GM21529 (cell line): ENCODE measurements around the gene PLET1.

Experiments used
- ATAC-seq: cut with Tn5 transposase; IDR thresholded peaks from one replicate; pipeline ENCODE4 v1.9.1; 2021; ENCODE audit not compliant: unreplicated experiment

Gene PLET1

DNA sequence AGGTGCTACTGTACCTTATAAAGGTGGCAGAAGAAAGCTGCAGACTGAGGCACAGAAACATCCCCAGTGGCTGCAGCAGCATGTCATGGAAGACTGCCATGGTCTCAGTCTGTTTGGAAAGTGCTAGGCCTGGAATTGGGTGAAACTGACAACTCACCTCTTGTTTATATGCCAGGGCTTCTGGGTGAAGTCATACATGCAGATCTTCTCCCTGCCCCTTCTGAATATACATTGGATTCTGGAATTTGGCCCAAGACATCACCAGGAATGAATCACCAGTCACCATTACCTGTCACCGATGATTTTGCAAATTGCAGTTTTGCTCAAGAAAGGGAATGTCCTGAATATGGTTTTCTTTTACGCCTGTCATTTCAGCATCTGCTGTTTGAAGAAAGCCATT is at the start of gene PLET1:
TSS of gene PLET1 (minus strand) at position 371 of the 400 bp plus-strand sequence. CDS start at position 100, 271 bp downstream.
- ATAC-seq: no peak

DNA sequence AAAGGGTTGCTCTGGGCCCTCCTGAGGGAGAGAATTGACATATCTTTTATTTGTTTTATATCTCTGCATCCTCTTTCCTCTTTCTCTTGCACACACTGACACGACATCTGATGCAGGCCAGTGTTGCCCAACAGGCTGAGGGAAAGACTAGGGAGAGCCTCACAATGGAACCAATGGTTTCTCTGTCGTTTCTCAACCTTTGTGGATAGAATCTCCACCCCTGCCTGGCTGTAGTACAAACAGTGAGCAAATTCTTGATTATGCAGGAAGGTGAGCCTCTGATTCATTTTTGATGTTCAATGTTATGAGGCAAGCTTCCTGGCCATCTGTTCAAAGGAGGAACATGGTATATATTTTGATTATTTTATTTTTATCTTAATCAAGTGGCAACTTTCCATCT is 49.8 kb upstream of the PLET1 start:
- ATAC-seq: no peak

- no peak for ATAC-seq
Measured at GRCh38 chr11:112308651-112309050, 48.0 kb upstream of the PLET1 start.

- ATAC-seq: no peak
Measured at GRCh38 chr11:112307616-112308015, 47.0 kb upstream of the PLET1 start.

DNA sequence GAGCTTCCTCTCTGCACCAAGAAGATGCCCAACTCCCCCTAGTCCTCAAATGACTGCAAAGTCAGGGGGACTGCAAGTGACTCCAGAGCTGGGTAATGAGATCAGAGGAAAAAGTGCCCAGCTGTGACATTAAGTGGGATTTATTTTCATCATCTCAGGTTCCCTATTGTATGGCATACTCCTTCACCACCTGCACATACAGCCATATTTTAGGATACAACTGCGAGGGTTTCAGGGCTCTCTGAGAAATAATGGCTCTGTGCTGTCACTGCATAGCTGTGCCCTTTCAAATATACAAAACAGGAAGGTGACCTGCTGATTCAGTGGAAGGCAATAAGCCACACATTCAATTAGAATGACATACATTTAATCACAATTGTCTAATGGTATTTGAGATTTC is 45.6 kb upstream of the PLET1 start:
- no peak for ATAC-seq

- ATAC-seq: no peak
Measured at GRCh38 chr11:112304914-112305313, 44.3 kb upstream of the PLET1 start.

- ATAC-seq: no peak
Measured at GRCh38 chr11:112303616-112304015, 43.0 kb upstream of the PLET1 start.

- ATAC-seq: no peak
Measured at GRCh38 chr11:112302226-112302868, 41.7 kb upstream of the PLET1 start.

GRCh38 chr11:112300094-112300786 is 39.6 kb upstream of the PLET1 start:
- ATAC-seq: no peak

DNA sequence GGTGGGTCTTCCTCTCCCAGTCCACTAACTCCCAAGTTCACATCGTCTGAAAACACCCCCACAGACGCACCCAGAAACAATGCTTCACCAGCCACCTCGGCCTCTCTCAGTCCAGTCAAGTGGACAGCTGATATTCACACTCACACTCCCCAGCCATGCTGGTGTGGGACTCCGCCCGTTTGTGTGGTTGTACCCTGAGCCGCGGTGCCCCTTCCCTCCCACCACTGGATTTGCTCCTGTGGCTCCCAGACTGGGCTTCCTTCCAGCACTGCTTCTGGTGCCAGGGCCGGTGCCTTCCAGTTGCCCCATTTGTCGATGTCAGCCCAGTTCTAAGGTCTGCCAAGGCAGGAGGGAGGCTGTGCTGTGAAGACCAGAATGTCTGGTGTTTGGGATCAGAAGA is 37.9 kb upstream of the PLET1 start:
- ATAC-seq: no peak

- ATAC-seq: no peak
Measured at GRCh38 chr11:112297248-112297866, 36.7 kb upstream of the PLET1 start.

DNA sequence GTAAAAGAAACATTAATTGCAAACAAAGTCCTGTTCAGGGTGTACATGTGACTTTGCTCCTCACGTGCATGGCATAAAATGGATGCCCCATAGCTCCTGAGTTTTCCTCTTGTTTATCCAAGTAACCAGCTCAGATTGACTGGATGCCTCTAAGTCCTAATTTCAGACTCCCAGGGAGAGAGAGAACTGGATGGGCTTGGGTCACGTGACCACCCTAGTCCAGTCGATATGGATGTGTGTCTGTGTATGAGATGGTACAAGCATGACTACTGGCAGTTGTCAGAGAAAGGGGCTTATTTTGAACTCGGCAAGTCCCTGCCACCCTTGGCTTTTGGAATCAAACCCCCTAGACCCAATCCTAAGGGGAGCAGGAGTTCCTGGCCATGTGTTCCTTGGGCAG is 35.4 kb upstream of the PLET1 start:
- no peak for ATAC-seq

DNA sequence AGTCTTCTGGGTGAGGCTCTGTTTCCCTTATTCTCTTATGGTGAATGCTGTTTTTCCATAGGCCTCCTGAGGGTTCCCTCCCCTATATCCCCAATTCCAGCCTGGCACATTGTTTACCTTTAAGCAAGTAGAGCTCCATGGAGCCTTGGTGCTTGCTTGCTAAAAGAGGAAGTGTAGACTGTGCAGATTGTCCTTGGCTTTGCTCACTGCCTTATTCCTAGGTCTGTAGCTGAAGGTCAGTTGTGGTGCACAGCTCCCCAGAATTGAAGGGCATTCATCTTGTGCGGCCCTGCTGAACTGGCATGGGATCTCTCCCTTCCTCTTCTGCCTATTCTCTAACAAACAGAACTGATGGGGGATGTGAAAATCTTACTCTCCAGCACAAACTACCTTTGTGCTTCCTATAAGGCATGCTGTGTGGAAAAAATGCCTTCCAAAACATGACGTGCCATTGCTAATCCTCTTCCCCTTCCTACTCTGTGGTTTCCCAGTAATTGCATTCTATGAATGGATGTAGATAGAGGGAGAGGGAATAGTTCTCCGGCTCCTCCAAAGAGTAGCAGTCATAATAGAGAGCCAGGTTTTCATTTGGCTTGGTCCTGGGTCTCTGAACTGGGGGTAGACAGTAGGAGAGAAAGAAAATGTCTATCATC is 34.2 kb upstream of the PLET1 start:
- no peak for ATAC-seq

- ATAC-seq: no peak
Measured at GRCh38 chr11:112293614-112294013, 33.0 kb upstream of the PLET1 start.

DNA sequence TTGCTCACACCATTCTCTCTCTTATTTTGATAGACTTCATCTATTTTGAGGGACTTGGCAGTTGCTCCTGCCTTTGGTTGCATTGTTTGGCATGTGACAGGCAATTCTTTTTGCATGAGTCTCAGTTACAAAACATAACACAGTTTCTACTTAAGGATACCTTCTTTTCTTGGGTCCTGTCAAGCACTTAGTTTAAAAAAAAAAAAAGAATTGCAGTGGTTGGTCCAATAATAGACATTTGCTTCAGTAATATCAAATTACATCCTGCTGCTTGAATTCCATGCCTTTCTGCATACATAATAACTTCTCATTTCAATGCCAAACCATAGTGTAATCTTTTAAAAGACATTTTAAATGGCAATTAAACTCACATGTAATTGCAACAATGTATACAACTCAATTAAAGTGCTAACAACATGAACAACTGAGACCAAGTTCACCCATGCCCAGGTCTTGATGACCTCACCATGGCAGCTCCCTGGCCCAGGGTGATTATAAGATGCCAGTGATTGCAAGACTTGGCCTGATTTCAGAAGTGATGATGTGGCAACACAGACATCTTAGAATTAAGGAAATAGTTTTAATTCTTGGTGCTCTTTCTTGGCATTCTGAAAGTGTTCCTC is 32.2 kb upstream of the PLET1 start:
- ATAC-seq: no peak

GRCh38 chr11:112292188-112292587 is 31.5 kb upstream of the PLET1 start:
- ATAC-seq: no peak

- no peak for ATAC-seq
Measured at GRCh38 chr11:112291191-112291590, 30.5 kb upstream of the PLET1 start.

- ATAC-seq: no peak
Measured at GRCh38 chr11:112290493-112290850, 29.8 kb upstream of the PLET1 start.

DNA sequence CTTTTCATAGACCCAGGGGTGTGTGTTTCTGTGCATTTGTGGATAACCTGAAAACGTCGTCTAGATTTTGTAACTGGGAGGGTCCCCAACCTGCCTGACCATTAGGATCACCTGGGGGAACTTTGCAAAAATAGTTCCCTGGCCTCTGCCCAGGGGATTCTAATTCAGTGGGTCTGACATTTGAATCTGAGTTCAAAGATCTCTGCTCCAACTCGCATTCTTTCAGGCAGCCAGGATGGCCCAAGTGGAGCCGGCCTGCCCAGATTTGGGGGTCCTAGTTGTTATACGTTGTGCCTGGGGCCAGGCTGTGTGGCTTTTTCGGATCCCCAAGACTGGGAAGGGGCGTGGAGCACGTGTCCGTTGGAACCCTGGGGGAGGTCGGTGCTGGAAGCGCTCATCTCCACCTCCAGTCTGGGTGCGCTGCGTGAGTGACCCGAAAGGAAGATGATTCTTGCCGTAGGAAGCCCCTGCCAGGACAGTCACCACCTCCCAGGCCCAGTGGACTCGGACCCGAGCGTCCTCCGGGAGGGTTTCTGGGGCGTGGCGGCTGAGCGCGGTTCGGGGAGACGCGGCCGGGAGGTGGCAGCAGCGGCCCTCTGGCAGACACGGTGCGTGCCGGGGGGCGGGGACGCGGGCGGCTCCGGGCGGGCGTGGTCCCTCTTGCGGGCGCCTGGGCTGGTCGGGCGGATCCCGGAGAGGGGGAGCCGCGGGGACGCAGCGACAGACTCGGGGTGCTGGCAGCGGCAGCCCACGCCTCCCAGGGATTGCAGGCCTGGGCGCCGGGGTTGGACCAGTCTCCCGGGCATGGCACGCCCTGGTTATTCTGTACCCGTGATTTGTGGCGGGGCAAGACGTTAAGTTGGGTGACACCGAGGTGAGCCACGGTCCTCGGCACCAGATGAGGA is 29.2 kb upstream of the PLET1 start:
- ATAC-seq: peak; percentile 98

- ATAC-seq: no peak
Measured at GRCh38 chr11:112288021-112288420, 27.4 kb upstream of the PLET1 start.
